ENCODE results near the gene AGXT2. TPM values are rescaled to one million over a fixed set of nuclear protein-coding genes. Genes with fewer than 3 reads are reported as not detected.

AGXT2 gene
- total and polyA plus RNA-seq, 2 donors = 0.02 TPM; not detected in 1

DNA sequence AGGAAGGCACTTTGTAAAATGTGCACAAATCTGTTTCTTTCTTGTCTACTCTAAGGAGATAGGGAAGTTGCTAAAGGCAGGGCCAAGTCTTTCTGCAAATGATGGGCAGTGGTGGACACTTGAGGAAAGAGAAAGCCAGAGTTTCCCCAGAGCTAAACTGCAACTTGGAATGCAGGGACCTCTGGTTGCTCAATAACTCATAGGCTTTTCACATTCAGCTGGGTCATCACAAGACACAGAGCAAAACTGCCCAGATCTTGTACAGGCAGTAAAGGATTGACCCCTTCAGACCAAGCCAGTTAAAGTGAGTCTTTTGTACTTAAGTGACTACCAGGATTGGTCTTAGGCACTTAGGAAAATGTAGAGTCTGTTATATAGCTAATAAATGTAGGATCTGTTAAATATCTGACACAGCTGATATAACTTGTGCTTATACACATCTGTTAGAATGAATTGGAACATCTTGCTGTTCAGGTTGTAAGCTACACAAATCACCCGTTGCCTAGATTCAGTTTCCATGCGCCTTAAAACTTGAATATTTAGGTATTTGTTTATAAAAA, 13.5 kb upstream of the AGXT2 start:
- Histone ChIP-seq H3K27ac (ENCODE audit: low read depth in 1 of 2, low read length in 1 of 2) (no peak overlapping the region), H3K27me3 (ENCODE audit: control insufficient read depth in 2 of 2, insufficient read depth in 1 of 2, low read length in 1 of 2) (no peaks in the 10 kb centered on the region), H3K36me3 (ENCODE audit: control insufficient read depth in 2 of 2, insufficient read depth in 2 of 2, low read length in 1 of 2) (no peaks in the 10 kb centered on the region), H3K4me3 (ENCODE audit: low read length in 2 of 2) (no peak overlapping the region), H3K9me3 (ENCODE audit: control insufficient read depth in 2 of 2, insufficient read depth in 1 of 2, low read length in 1 of 2) (no peaks in the 10 kb centered on the region), H3K4me1 (ENCODE audit: control insufficient read depth in 2 of 2, insufficient read depth in 2 of 2, low read length in 2 of 2) (no peaks in the 10 kb centered on the region)
- no peak for DNase-seq (ENCODE audit: low read depth in 6 of 9, low spot score in 9 of 9)
- WGBS = 96% methylated on average over 2 of the region's 2 CpGs

DNA sequence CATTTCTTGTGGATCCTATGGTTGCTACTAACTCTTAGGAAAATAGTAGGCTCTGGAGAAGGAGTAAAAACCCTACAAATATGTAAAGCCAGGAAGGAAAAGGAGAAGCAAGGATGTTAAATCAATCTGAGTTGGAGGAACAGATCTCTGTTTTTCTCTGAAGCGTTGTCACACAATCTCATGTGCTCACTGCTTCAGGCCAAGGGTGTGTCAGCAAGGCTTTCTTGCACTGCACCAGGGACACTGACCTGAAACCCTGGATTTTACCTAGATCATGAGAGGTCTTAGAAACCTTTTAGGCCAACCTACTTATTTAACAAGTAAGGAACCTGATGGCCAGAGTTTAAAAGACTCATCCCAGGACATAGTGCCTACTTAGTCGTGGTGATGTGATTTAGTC, 12.5 kb upstream of the AGXT2 start:
- Histone ChIP-seq H3K4me1 (ENCODE audit: control insufficient read depth in 2 of 2, insufficient read depth in 2 of 2, low read length in 2 of 2) (no peaks in the 10 kb centered on the region), H3K36me3 (ENCODE audit: control insufficient read depth in 2 of 2, insufficient read depth in 2 of 2, low read length in 1 of 2) (no peaks in the 10 kb centered on the region), H3K9me3 (ENCODE audit: control insufficient read depth in 2 of 2, insufficient read depth in 1 of 2, low read length in 1 of 2) (no peaks in the 10 kb centered on the region), H3K27ac (ENCODE audit: low read depth in 1 of 2, low read length in 1 of 2) (no peak overlapping the region), H3K27me3 (ENCODE audit: control insufficient read depth in 2 of 2, insufficient read depth in 1 of 2, low read length in 1 of 2) (no peaks in the 10 kb centered on the region), H3K4me3 (ENCODE audit: low read length in 2 of 2) (no peak overlapping the region)
- WGBS = 90% methylated on average over 2 of the region's 2 CpGs
- no peak for DNase-seq (ENCODE audit: low read depth in 6 of 9, low spot score in 9 of 9)

DNA sequence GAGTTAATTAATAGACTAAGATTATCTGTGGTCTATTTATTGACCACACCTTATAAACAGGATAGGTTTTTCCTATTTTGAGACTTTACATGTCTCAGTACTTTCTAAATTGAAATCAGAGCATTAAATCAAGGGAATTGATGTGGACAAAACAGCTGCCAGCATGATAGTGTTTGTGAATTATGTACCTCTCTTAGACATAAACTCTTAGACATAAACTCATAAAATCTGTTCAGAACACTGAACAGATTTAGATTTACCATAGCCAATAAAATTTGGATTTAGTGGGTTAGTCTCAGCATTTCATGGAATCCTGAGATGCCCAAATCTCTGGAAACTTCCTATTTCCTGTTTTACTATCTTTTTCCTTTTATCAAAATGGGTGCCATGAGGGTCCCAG, 11.5 kb upstream of the AGXT2 start:
- no peak for DNase-seq (ENCODE audit: low read depth in 6 of 9, low spot score in 9 of 9)
- H3K9me3 ChIP-seq (ENCODE audit: control insufficient read depth in 2 of 2, insufficient read depth in 1 of 2, low read length in 1 of 2) = no peaks in the 10 kb centered on the region
- no peaks in the 10 kb centered on the region for H3K4me1 ChIP-seq (ENCODE audit: control insufficient read depth in 2 of 2, insufficient read depth in 2 of 2, low read length in 2 of 2)
- no peaks in the 10 kb centered on the region for H3K27me3 ChIP-seq (ENCODE audit: control insufficient read depth in 2 of 2, insufficient read depth in 1 of 2, low read length in 1 of 2)
- no peaks in the 10 kb centered on the region for H3K36me3 ChIP-seq (ENCODE audit: control insufficient read depth in 2 of 2, insufficient read depth in 2 of 2, low read length in 1 of 2)
- no peak overlapping the region for H3K27ac ChIP-seq (ENCODE audit: low read depth in 1 of 2, low read length in 1 of 2)
- no peak overlapping the region for H3K4me3 ChIP-seq (ENCODE audit: low read length in 2 of 2)

DNA sequence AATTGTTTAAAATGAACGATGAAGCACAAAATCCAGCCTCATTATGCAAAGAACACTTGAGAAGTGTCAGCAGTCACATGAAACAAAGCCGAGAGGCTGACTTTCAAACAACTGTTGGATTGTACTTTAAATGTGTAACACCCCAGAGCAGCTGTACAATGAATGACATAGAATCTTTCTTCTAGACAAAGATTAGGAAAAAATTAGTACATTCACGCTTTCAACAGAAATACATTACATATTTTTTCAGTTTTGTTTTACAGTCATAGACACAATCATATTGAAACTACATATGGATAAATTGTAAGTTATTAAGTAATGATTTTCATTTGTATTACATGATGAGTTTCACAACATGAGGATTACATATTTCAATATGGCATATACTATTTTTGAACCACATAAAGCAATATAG, 10.6 kb upstream of the AGXT2 start:
- no peaks in the 10 kb centered on the region for H3K4me1 ChIP-seq (ENCODE audit: control insufficient read depth in 2 of 2, insufficient read depth in 2 of 2, low read length in 2 of 2)
- no peak overlapping the region for H3K27ac ChIP-seq (ENCODE audit: low read depth in 1 of 2, low read length in 1 of 2)
- 95% methylated on average over 3 of the region's 3 CpGs for WGBS
- no peaks in the 10 kb centered on the region for H3K36me3 ChIP-seq (ENCODE audit: control insufficient read depth in 2 of 2, insufficient read depth in 2 of 2, low read length in 1 of 2)
- H3K9me3 ChIP-seq (ENCODE audit: control insufficient read depth in 2 of 2, insufficient read depth in 1 of 2, low read length in 1 of 2) = no peaks in the 10 kb centered on the region
- H3K27me3 ChIP-seq (ENCODE audit: control insufficient read depth in 2 of 2, insufficient read depth in 1 of 2, low read length in 1 of 2) = no peaks in the 10 kb centered on the region
- H3K4me3 ChIP-seq (ENCODE audit: low read length in 2 of 2) = no peak overlapping the region
- no peak for DNase-seq (ENCODE audit: low read depth in 6 of 9, low spot score in 9 of 9)

DNA sequence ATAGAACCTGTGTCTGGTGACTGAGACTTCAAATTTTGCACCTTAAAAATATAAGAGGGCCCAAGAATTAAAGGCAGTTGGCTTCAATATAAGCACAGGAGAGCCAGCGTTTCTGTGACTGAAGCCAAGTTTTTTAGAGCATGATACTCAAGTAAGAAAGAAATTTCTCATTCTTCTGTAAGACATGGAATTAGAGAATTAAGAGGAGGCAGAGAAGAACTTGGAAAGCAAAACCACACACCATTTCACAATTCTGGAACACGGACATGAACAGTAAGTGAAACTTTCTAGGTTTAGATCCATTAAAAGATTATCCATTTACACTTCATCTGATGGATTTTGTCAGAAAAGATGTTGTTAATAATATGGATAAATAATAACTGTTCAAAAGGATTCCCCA, 8.9 kb upstream of the AGXT2 start:
- 82% methylated on average over 2 of the region's 2 CpGs for WGBS

DNA sequence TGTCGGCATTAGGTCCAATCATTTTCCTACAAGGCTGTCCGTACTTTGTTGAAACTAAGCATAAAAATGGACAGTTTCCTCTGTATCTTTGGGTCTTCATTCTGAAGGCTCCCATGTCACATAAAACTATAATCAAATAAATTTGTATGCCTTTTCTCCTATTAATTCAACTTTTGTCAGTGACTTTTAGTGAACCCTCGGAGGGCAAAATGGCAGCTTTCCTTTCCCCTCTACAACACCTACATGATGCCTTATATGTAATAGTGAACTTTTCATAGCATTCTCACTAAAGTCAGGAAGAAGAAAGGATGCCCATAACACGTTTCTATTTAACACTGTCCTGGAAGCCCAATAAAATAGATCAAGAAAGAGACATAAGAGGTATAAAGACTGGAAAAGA, 5.1 kb upstream of the AGXT2 start:
- Histone ChIP-seq H3K4me1 (ENCODE audit: control insufficient read depth in 2 of 2, insufficient read depth in 2 of 2, low read length in 2 of 2) (no peaks in the 10 kb centered on the region), H3K27ac (ENCODE audit: low read depth in 1 of 2, low read length in 1 of 2) (no peak overlapping the region), H3K4me3 (ENCODE audit: low read length in 2 of 2) (no peak overlapping the region), H3K27me3 (ENCODE audit: control insufficient read depth in 2 of 2, insufficient read depth in 1 of 2, low read length in 1 of 2) (no peaks in the 10 kb centered on the region), H3K9me3 (ENCODE audit: control insufficient read depth in 2 of 2, insufficient read depth in 1 of 2, low read length in 1 of 2) (no peaks in the 10 kb centered on the region), H3K36me3 (ENCODE audit: control insufficient read depth in 2 of 2, insufficient read depth in 2 of 2, low read length in 1 of 2) (no peaks in the 10 kb centered on the region)
- WGBS = 91% methylated on average over 4 of the region's 4 CpGs
- no peak for DNase-seq (ENCODE audit: low read depth in 6 of 9, low spot score in 9 of 9)

More for the DNA sequence above, 8.9 kb upstream of the AGXT2 start:
- H3K4me1 ChIP-seq (ENCODE audit: control insufficient read depth in 2 of 2, insufficient read depth in 2 of 2, low read length in 2 of 2) = no peaks in the 10 kb centered on the region
- DNase-seq (ENCODE audit: low read depth in 6 of 9, low spot score in 9 of 9) = no peak
- H3K9me3 ChIP-seq (ENCODE audit: control insufficient read depth in 2 of 2, insufficient read depth in 1 of 2, low read length in 1 of 2) = no peaks in the 10 kb centered on the region
- H3K36me3 ChIP-seq (ENCODE audit: control insufficient read depth in 2 of 2, insufficient read depth in 2 of 2, low read length in 1 of 2) = no peaks in the 10 kb centered on the region
- no peaks in the 10 kb centered on the region for H3K27me3 ChIP-seq (ENCODE audit: control insufficient read depth in 2 of 2, insufficient read depth in 1 of 2, low read length in 1 of 2)
- H3K27ac ChIP-seq (ENCODE audit: low read depth in 1 of 2, low read length in 1 of 2) = no peak overlapping the region
- H3K4me3 ChIP-seq (ENCODE audit: low read length in 2 of 2) = no peak overlapping the region

DNA sequence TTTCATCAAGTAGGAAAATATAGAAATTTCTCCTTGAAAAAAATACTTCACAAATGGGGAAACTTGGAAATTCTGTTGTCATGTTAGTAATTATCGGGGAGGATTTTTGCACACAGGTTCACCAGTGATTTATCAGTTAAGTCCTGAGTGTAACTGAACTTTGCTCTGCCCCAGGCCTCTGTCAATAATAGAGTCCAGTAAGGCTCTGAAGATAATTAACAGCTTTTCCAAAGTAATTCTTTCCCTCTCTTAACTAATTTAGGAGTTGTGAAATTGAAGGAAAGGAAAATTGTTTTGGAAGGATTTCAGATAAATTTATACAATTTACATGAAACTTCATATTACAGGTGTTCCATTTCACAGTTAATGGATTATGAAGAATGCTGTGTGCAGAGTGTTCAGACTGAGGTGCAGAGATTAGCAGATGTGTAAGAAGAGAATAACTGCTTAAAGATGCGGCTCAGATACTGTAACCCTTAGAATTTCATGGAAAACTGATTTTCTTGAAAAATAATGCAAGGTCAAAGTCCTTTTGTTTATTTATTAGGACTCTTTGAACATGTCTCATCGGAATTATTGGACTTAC, 2.9 kb upstream of the AGXT2 start:
- WGBS = 94% methylated on average over 3 of the region's 3 CpGs
- Histone ChIP-seq H3K4me1 (ENCODE audit: control insufficient read depth in 2 of 2, insufficient read depth in 2 of 2, low read length in 2 of 2) (no peaks in the 10 kb centered on the region), H3K4me3 (ENCODE audit: low read length in 2 of 2) (no peak overlapping the region), H3K27ac (ENCODE audit: low read depth in 1 of 2, low read length in 1 of 2) (no peak overlapping the region), H3K27me3 (ENCODE audit: control insufficient read depth in 2 of 2, insufficient read depth in 1 of 2, low read length in 1 of 2) (no peaks in the 10 kb centered on the region), H3K36me3 (ENCODE audit: control insufficient read depth in 2 of 2, insufficient read depth in 2 of 2, low read length in 1 of 2) (no peaks in the 10 kb centered on the region), H3K9me3 (ENCODE audit: control insufficient read depth in 2 of 2, insufficient read depth in 1 of 2, low read length in 1 of 2) (no peaks in the 10 kb centered on the region)
- no peak for DNase-seq (ENCODE audit: low read depth in 6 of 9, low spot score in 9 of 9)

DNA sequence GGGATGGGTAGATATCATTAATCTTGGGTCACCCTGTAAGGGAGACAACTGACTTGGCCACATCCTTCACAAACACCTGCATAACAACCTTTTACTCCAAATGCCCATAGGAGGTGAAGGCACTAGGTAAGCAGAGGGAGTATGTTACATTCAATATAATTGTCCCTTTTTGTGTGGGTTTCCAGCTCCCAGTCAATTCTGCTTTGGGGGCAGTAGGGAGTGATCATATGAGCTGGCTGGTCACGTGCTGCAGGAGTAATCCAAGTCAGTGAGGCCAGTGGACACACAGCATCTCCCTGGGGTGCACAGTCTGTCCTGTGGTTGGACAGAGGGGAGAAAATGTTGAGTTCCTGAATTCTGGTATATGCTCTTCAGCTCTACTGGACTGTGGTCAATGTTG, 1.2 kb upstream of the AGXT2 start:
- 86% methylated on average over 1 of the region's 1 CpG for WGBS
- H3K9me3 ChIP-seq (ENCODE audit: control insufficient read depth in 2 of 2, insufficient read depth in 1 of 2, low read length in 1 of 2) = no peaks in the 10 kb centered on the region
- no peaks in the 10 kb centered on the region for H3K36me3 ChIP-seq (ENCODE audit: control insufficient read depth in 2 of 2, insufficient read depth in 2 of 2, low read length in 1 of 2)
- no peaks in the 10 kb centered on the region for H3K27me3 ChIP-seq (ENCODE audit: control insufficient read depth in 2 of 2, insufficient read depth in 1 of 2, low read length in 1 of 2)
- no peaks in the 10 kb centered on the region for H3K4me1 ChIP-seq (ENCODE audit: control insufficient read depth in 2 of 2, insufficient read depth in 2 of 2, low read length in 2 of 2)
- H3K27ac ChIP-seq (ENCODE audit: low read depth in 1 of 2, low read length in 1 of 2) = no peak overlapping the region
- H3K4me3 ChIP-seq (ENCODE audit: low read length in 2 of 2) = no peak overlapping the region
- DNase-seq (ENCODE audit: low read depth in 6 of 9, low spot score in 9 of 9) = no peak

DNA sequence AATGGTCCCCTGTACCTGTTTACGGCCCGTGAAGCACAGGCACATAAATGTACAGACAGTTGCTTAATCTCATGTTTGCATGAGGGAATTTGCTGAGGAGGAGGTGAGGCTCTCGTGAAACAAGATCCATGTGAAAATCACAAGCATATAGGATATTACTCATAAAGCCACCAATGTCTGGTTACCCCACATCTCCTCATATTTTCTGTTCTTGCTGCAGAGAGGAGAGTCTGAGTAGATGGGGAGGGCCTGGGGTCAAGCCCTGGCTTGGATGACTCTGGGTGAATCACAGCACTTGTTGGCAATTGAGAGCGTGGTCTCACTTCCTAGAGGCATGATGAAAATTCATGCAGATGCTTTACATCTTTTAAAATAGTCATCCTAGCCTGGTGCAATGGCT, 975 bp downstream of the AGXT2 start:
- DNase-seq (ENCODE audit: low read depth in 6 of 9, low spot score in 9 of 9) = no peak
- no peaks in the 10 kb centered on the region for H3K36me3 ChIP-seq (ENCODE audit: control insufficient read depth in 2 of 2, insufficient read depth in 2 of 2, low read length in 1 of 2)
- 91% methylated on average over 4 of the region's 4 CpGs for WGBS
- H3K27ac ChIP-seq (ENCODE audit: low read depth in 1 of 2, low read length in 1 of 2) = no peak overlapping the region
- no peak overlapping the region for H3K4me3 ChIP-seq (ENCODE audit: low read length in 2 of 2)
- no peaks in the 10 kb centered on the region for H3K9me3 ChIP-seq (ENCODE audit: control insufficient read depth in 2 of 2, insufficient read depth in 1 of 2, low read length in 1 of 2)
- H3K27me3 ChIP-seq (ENCODE audit: control insufficient read depth in 2 of 2, insufficient read depth in 1 of 2, low read length in 1 of 2) = no peaks in the 10 kb centered on the region
- no peaks in the 10 kb centered on the region for H3K4me1 ChIP-seq (ENCODE audit: control insufficient read depth in 2 of 2, insufficient read depth in 2 of 2, low read length in 2 of 2)

Data from thymus (tissue), 11 donors.